ENCODE measurements around the gene AFF3.
"Not testable (repeated sequence)": the region's sequence is repeated elsewhere in the genome, so short reads cannot be mapped to it uniquely, and the experiment has no call there.

Gene AFF3

GRCh38 chr2:99927690-99928207, 214.6 kb downstream of the AFF3 start:
- not testable (repeated sequence) for H3K9me3 ChIP-seq (ENCODE audit: control insufficient read depth, low read depth, low read length); H3K27me3 ChIP-seq (ENCODE audit: control insufficient read depth, insufficient read depth, low read length); H3K27ac ChIP-seq (ENCODE audit: low read length); H3K4me1 ChIP-seq (ENCODE audit: control insufficient read depth, low read depth, low read length); H3K9ac ChIP-seq (ENCODE audit: low read length); H3K4me3 ChIP-seq (ENCODE audit: low read length); H3K36me3 ChIP-seq (ENCODE audit: control insufficient read depth, low read depth, low read length)

GRCh38 chr2:99926986-99927385, 215.4 kb downstream of the AFF3 start:
- H3K4me3 ChIP-seq (ENCODE audit: low read length) = no peak overlapping the region
- H3K9ac ChIP-seq (ENCODE audit: low read length) = no peak overlapping the region
- H3K27me3 ChIP-seq (ENCODE audit: control insufficient read depth, insufficient read depth, low read length) = no peaks in the 10 kb centered on the region
- no peak overlapping the region for H3K27ac ChIP-seq (ENCODE audit: low read length)
- no peaks in the 10 kb centered on the region for H3K9me3 ChIP-seq (ENCODE audit: control insufficient read depth, low read depth, low read length)
- H3K4me1 ChIP-seq (ENCODE audit: control insufficient read depth, low read depth, low read length) = no peaks in the 10 kb centered on the region
- no peaks in the 10 kb centered on the region for H3K36me3 ChIP-seq (ENCODE audit: control insufficient read depth, low read depth, low read length)

- no peak overlapping the region for H3K9ac ChIP-seq (ENCODE audit: low read length)
- H3K4me3 ChIP-seq (ENCODE audit: low read length) = no peak overlapping the region
- no peak overlapping the region for H3K27ac ChIP-seq (ENCODE audit: low read length)
Observed at GRCh38 chr2:99925960-99926359, 216.4 kb downstream of the AFF3 start.

GRCh38 chr2:99922664-99923063, 219.7 kb downstream of the AFF3 start:
- H3K4me1 ChIP-seq (ENCODE audit: control insufficient read depth, low read depth, low read length) = no peaks in the 10 kb centered on the region
- H3K27me3 ChIP-seq (ENCODE audit: control insufficient read depth, insufficient read depth, low read length) = no peaks in the 10 kb centered on the region
- H3K36me3 ChIP-seq (ENCODE audit: control insufficient read depth, low read depth, low read length) = no peaks in the 10 kb centered on the region
- H3K27ac ChIP-seq (ENCODE audit: low read length) = no peak overlapping the region
- H3K4me3 ChIP-seq (ENCODE audit: low read length) = no peak overlapping the region
- no peak overlapping the region for H3K9ac ChIP-seq (ENCODE audit: low read length)
- no peaks in the 10 kb centered on the region for H3K9me3 ChIP-seq (ENCODE audit: control insufficient read depth, low read depth, low read length)

More at GRCh38 chr2:99925960-99926359, 216.4 kb downstream of the AFF3 start:
- H3K27me3 ChIP-seq (ENCODE audit: control insufficient read depth, insufficient read depth, low read length) = no peaks in the 10 kb centered on the region
- H3K4me1 ChIP-seq (ENCODE audit: control insufficient read depth, low read depth, low read length) = no peaks in the 10 kb centered on the region
- H3K36me3 ChIP-seq (ENCODE audit: control insufficient read depth, low read depth, low read length) = no peaks in the 10 kb centered on the region
- H3K9me3 ChIP-seq (ENCODE audit: control insufficient read depth, low read depth, low read length) = no peaks in the 10 kb centered on the region

GRCh38 chr2:99921903-99922302, 220.5 kb downstream of the AFF3 start:
- Histone ChIP-seq H3K36me3 (ENCODE audit: control insufficient read depth, low read depth, low read length) (no peaks in the 10 kb centered on the region), H3K9ac (ENCODE audit: low read length) (no peak overlapping the region), H3K27ac (ENCODE audit: low read length) (no peak overlapping the region), H3K27me3 (ENCODE audit: control insufficient read depth, insufficient read depth, low read length) (no peaks in the 10 kb centered on the region), H3K4me1 (ENCODE audit: control insufficient read depth, low read depth, low read length) (no peaks in the 10 kb centered on the region), H3K9me3 (ENCODE audit: control insufficient read depth, low read depth, low read length) (no peaks in the 10 kb centered on the region), H3K4me3 (ENCODE audit: low read length) (no peak overlapping the region)

DNA sequence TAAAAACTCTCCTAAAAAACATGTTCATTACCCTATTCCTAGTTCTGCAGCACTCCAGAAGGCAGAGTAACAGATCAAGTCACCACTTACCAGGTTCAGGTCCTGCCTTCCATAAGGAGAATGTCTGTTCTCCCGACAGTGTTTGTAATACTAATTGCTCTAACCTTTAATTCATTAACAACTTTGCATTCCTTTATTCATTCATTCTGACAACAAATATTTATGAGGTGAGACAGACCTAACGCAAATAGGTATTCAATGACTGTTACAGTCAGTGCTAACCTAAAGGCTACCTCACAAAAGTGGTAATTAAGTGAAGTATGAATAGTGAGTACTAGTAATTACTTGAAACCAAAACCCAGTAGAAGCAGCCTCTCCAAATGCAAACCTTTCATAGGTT, 224.0 kb downstream of the AFF3 start:
- H3K27ac ChIP-seq (ENCODE audit: low read length) = no peak overlapping the region
- no peaks in the 10 kb centered on the region for H3K36me3 ChIP-seq (ENCODE audit: control insufficient read depth, low read depth, low read length)
- no peak overlapping the region for H3K4me3 ChIP-seq (ENCODE audit: low read length)
- no peaks in the 10 kb centered on the region for H3K27me3 ChIP-seq (ENCODE audit: control insufficient read depth, insufficient read depth, low read length)
- no peaks in the 10 kb centered on the region for H3K9me3 ChIP-seq (ENCODE audit: control insufficient read depth, low read depth, low read length)
- H3K9ac ChIP-seq (ENCODE audit: low read length) = no peak overlapping the region
- no peaks in the 10 kb centered on the region for H3K4me1 ChIP-seq (ENCODE audit: control insufficient read depth, low read depth, low read length)

GRCh38 chr2:99915108-99915675, 227.2 kb downstream of the AFF3 start:
- Histone ChIP-seq H3K9ac (ENCODE audit: low read length) (no peak overlapping the region), H3K4me1 (ENCODE audit: control insufficient read depth, low read depth, low read length) (no peaks in the 10 kb centered on the region), H3K36me3 (ENCODE audit: control insufficient read depth, low read depth, low read length) (no peaks in the 10 kb centered on the region), H3K27ac (ENCODE audit: low read length) (no peak overlapping the region), H3K4me3 (ENCODE audit: low read length) (no peak overlapping the region), H3K27me3 (ENCODE audit: control insufficient read depth, insufficient read depth, low read length) (no peaks in the 10 kb centered on the region), H3K9me3 (ENCODE audit: control insufficient read depth, low read depth, low read length) (no peaks in the 10 kb centered on the region)

DNA sequence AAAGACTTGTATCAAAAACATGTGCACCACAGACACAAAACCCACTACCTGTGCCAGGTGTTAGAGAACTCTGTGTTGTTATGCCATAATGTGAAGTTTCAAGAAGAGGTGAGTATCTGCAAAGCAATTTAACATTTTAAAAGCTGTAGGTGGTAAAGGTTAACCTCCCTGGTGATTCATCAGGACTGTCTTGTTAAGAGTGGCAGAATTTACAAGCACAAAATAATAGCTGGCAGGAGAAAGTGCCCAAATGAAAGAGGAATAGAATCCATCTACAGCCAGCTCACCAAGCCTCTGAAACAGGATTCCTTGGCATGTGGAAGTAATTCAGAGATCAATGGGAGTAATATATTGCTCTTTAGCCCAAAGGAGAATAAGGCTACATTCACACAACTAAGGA, 230.7 kb downstream of the AFF3 start:
- H3K4me1 ChIP-seq (ENCODE audit: control insufficient read depth, low read depth, low read length) = no peaks in the 10 kb centered on the region
- no peaks in the 10 kb centered on the region for H3K27me3 ChIP-seq (ENCODE audit: control insufficient read depth, insufficient read depth, low read length)
- H3K27ac ChIP-seq (ENCODE audit: low read length) = no peak overlapping the region
- H3K9me3 ChIP-seq (ENCODE audit: control insufficient read depth, low read depth, low read length) = no peaks in the 10 kb centered on the region
- H3K36me3 ChIP-seq (ENCODE audit: control insufficient read depth, low read depth, low read length) = no peaks in the 10 kb centered on the region
- no peak overlapping the region for H3K4me3 ChIP-seq (ENCODE audit: low read length)
- no peak overlapping the region for H3K9ac ChIP-seq (ENCODE audit: low read length)

GRCh38 chr2:99910902-99911301, 231.5 kb downstream of the AFF3 start:
- Histone ChIP-seq H3K27me3 (ENCODE audit: control insufficient read depth, insufficient read depth, low read length) (no peaks in the 10 kb centered on the region), H3K4me1 (ENCODE audit: control insufficient read depth, low read depth, low read length) (no peaks in the 10 kb centered on the region), H3K9me3 (ENCODE audit: control insufficient read depth, low read depth, low read length) (no peaks in the 10 kb centered on the region), H3K4me3 (ENCODE audit: low read length) (no peak overlapping the region), H3K36me3 (ENCODE audit: control insufficient read depth, low read depth, low read length) (no peaks in the 10 kb centered on the region), H3K27ac (ENCODE audit: low read length) (no peak overlapping the region), H3K9ac (ENCODE audit: low read length) (no peak overlapping the region)

- Histone ChIP-seq H3K27me3 (ENCODE audit: control insufficient read depth, insufficient read depth, low read length) (no peaks in the 10 kb centered on the region), H3K4me3 (ENCODE audit: low read length) (no peak overlapping the region), H3K27ac (ENCODE audit: low read length) (no peak overlapping the region), H3K9ac (ENCODE audit: low read length) (no peak overlapping the region), H3K36me3 (ENCODE audit: control insufficient read depth, low read depth, low read length) (no peaks in the 10 kb centered on the region), H3K4me1 (ENCODE audit: control insufficient read depth, low read depth, low read length) (no peaks in the 10 kb centered on the region), H3K9me3 (ENCODE audit: control insufficient read depth, low read depth, low read length) (no peaks in the 10 kb centered on the region)
Observed at GRCh38 chr2:99905636-99906035, 236.8 kb downstream of the AFF3 start.

DNA sequence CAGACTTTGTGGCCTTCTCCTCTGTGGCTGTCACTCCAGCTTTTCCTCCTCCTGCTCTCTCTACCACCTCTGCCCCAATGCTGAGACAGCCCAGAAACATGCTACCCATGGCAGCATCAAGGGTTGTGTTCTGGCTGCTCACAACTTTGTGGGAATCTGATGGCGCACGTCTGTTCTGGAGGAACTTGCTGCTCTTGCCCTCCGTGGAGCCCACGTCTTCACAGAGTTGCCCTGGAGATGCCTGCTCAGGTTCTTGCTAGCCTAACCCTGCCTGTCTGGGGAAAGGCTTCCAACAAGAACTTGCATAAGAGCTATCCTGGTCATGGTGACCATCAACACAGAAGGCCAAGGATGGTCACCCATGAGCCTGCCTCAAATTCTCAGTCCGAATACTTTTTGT, 237.4 kb downstream of the AFF3 start:
- Histone ChIP-seq H3K27me3 (ENCODE audit: control insufficient read depth, insufficient read depth, low read length) (no peaks in the 10 kb centered on the region), H3K9ac (ENCODE audit: low read length) (no peak overlapping the region), H3K4me3 (ENCODE audit: low read length) (no peak overlapping the region), H3K27ac (ENCODE audit: low read length) (no peak overlapping the region), H3K36me3 (ENCODE audit: control insufficient read depth, low read depth, low read length) (no peaks in the 10 kb centered on the region), H3K9me3 (ENCODE audit: control insufficient read depth, low read depth, low read length) (no peaks in the 10 kb centered on the region), H3K4me1 (ENCODE audit: control insufficient read depth, low read depth, low read length) (no peaks in the 10 kb centered on the region)

GRCh38 chr2:99903981-99904380, 238.4 kb downstream of the AFF3 start:
- H3K4me1 ChIP-seq (ENCODE audit: control insufficient read depth, low read depth, low read length) = no peaks in the 10 kb centered on the region
- H3K9me3 ChIP-seq (ENCODE audit: control insufficient read depth, low read depth, low read length) = no peaks in the 10 kb centered on the region
- H3K4me3 ChIP-seq (ENCODE audit: low read length) = no peak overlapping the region
- H3K27ac ChIP-seq (ENCODE audit: low read length) = no peak overlapping the region
- no peaks in the 10 kb centered on the region for H3K36me3 ChIP-seq (ENCODE audit: control insufficient read depth, low read depth, low read length)
- H3K27me3 ChIP-seq (ENCODE audit: control insufficient read depth, insufficient read depth, low read length) = no peaks in the 10 kb centered on the region
- H3K9ac ChIP-seq (ENCODE audit: low read length) = no peak overlapping the region

Measured in iPS-18a (cell line).